ENCODE measurements around the gene PTK7.
A peak's percentile ranks its signal among the peaks of the same experiment; 100 is the strongest.
"Not testable (repeated sequence)": the region's sequence is repeated elsewhere in the genome, so short reads cannot be mapped to it uniquely, and the experiment has no call there.

Gene PTK7

GRCh38 chr6:43120101-43120763 lies 44.1 kb downstream of the PTK7 start:
- no peak for DNase-seq

DNA sequence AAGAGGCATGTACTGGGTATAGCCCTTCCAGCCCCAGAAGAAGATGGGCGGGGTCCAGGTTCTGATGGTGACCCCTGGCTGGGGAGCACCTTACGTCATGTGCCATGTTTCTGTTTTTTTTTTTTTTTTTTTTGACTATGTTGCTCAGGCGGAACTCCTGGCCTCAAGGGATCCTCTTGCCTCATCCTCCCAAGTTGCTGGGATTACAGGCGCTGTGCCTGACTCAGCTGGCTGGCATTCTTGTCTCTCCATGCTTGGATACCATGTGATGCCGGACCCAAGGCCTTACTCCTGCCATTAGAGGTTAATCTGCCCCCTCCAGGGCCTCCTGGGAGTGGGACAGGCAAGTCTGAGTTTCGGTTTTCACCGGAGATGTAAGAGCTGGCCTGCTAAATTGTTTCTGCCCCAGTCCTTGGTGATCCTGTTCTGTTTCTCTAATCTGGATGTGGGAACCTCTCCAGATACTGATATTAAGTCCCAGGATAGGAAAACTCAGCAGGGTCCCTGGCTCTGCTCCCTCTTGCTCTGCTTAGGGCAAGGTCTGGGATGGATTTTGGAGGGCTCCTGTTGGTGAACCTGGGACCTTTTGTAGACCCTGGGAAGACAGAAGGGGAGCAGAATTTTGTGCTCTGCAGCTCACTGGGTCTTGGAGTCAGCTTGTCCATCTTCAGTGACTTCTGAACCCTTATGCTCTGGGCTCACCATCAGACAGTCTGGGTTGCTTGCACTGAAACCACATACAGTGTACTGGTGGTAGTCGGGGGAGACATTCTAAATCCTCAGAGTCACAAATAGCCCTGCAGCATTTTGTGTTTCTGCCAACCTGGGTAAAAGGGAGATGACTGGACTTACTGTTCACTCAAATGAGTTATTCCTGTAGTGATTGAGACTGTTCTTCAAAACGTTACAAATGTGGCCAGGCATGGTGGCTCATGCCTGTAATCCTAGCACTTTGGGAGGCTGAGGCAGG lies 45.1 kb downstream of the PTK7 start:
- DNase-seq: no peak

GRCh38 chr6:43122146-43122545 lies 46.0 kb downstream of the PTK7 start:
- no peak for DNase-seq

DNA sequence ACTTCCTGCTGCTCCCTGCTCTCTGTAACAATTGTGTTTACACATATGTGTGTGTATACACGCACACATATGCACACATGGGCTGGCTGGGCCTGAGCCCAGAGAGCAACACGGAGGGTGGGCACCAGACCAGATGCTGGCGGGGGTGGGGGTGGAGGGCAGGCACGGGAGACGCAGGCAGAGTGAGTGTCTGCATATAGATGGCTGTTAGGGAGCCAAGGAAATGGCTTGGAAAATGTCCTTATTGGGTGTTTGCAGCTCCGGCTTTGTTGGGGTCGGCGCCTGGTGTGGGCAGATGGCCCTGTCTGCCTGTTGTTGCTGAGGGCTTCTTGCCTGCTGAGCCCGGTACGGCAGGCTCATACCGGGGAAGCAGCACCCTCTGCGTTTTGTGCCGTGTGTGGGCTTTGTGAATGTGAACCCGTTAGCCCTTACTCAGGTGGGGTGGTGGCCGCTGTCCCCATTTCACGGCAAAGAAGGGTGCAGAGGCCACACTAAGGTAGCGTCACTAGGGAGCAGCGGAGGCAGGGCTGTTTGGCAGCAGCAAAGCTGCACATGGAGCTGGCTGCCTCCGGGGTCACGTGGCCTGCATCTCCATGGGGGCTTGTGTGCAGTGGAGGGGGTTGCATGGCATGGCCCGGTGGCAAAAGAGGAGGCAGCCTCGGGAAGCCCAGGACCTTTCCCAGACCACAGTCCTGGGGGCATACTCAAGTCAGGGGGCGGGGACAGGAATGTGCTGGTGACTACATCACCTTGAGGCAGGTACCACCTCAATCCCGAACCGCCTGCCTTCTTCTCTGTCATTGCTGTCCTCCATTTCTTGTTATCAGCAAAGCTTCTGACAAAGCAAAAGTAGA lies 47.6 kb downstream of the PTK7 start:
- no peak for DNase-seq

GRCh38 chr6:43124481-43124880 lies 48.4 kb downstream of the PTK7 start:
- DNase-seq: no peak

- DNase-seq: no peak
These were observed 49.0 kb downstream of the PTK7 start for GRCh38 chr6:43125119-43125518.

DNA sequence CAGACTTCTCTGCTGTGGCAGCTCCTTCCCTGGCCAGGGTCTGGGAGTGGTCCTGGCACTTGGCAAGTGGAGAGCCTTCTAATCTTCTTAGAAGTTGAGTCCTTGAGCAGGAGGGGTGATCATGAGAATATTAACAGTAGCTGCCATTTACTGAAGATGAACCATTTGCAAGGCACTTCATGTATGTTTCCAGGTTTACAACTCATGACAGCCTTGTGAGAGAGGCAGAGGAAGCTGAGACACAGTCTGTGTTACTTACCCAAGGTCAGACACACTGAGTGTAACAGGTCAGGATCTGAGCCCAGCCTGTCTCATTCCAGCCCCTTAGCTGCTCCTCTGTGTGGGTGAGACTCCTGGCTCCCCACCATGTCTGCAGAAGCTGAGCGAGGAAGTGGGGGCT lies 49.4 kb downstream of the PTK7 start:
- no peak for DNase-seq

GRCh38 chr6:43127180-43127579 lies 51.1 kb downstream of the PTK7 start:
- no peak for DNase-seq

DNA sequence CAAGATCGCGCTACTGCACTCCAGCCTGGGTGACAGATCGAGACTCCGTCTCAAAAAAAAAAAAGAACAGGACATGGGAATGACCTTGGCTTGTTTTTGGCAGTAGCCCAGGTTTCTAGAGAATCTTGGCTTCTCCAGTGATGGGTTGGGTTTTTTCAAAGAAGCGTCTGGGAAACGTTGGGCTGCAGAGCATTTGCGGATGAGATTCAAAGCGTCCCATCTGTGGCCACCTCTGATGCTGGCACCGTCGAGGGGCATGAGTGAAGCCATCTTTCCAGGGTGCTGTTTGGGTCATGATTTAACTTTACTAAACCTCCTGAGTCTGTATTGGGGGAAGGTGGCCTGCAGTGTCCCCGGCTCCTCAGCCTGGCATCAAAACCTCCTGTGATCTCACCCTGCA lies 51.8 kb downstream of the PTK7 start:
- no peak for DNase-seq

DNA sequence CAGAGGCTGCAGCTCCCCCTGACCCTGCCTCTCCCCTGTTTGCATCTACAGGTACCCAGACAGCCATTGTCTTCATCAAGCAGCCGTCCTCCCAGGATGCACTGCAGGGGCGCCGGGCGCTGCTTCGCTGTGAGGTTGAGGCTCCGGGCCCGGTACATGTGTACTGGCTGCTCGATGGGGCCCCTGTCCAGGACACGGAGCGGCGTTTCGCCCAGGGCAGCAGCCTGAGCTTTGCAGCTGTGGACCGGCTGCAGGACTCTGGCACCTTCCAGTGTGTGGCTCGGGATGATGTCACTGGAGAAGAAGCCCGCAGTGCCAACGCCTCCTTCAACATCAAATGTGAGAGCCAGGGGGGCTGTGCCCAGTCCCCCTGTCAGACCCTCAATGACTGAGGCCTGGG lies 52.8 kb downstream of the PTK7 start:
- DNase-seq: no peak

GRCh38 chr6:43129434-43130194 lies 53.5 kb downstream of the PTK7 start:
- no peak for DNase-seq

DNA sequence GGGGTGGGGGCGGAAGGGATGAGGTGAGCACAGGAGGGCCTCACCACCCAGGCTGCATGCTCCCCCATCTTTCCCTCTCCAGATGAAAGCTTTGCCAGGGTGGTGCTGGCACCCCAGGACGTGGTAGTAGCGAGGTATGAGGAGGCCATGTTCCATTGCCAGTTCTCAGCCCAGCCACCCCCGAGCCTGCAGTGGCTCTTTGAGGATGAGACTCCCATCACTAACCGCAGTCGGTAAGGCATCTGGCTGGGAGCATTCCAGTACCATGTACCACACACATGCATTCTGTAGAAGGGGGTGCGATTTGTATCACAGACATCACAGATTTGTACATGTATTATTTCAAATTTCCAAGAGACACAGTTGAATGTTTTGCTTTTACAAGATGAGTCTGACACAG lies 54.3 kb downstream of the PTK7 start:
- no peak for DNase-seq

DNA sequence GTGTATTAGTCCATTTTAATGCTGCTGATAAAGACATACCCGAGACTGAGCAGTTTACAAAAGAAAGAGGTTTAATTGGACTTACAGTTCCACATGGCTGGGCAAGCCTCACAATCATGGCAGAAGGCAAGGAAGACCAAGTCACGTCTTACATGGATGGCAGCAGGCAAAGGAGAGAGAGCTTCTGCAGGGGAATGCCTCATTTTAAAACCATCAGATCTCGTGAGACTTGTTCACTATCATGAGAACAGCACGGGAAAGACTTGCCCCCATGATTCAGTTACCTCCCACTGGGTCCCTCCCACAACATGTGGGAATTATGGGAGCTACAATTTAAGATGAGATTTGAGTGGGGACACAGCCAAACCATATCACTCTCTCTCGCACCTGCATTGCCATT lies 55.3 kb downstream of the PTK7 start:
- not testable (repeated sequence) for DNase-seq

DNA sequence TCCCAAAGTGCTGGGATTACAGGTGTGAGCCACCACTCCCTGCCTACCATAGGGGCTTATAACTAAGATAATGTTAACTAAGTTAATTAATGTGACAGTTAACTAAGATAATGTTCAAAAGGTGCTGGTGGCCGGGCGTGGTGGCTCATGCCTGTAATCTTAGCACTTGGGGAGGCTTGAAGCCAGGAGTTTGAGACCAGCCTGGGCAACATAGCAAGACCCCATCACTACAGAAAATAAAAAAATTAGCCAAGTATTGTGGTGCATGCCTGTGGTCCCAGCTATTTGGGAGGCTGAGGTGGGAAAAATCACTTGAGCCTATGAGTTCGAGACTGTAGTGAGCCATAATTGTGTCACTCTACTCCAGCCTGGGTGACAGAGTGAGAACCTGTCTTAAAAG lies 62.2 kb downstream of the PTK7 start:
- DNase-seq: no peak

DNA sequence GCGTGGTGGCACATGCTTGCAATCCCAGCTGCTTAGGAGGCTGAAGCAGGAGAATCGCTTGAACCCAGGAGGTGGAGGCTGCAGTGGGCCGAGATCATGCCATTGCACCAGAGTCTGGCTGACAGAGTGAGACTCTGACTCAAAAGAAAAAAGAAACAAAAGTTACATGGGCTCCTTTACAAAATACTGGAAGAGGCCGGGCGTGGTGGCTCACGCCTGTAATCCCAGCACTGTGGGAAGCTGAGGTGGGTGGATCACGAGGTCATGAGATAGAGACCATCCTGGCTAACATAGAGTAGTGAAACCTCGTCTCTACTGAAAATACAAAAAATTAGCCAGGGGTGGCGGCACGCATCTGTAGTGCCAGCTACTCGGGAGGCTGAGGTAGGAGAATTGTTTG lies 63.9 kb downstream of the PTK7 start:
- not testable (repeated sequence) for DNase-seq

- DNase-seq: no peak
These were observed 65.5 kb downstream of the PTK7 start for GRCh38 chr6:43141644-43142043.

- peak in 1 of 4 experiments; percentile 6 for DNase-seq
These were observed 66.0 kb downstream of the PTK7 start for GRCh38 chr6:43142101-43142500.

DNA sequence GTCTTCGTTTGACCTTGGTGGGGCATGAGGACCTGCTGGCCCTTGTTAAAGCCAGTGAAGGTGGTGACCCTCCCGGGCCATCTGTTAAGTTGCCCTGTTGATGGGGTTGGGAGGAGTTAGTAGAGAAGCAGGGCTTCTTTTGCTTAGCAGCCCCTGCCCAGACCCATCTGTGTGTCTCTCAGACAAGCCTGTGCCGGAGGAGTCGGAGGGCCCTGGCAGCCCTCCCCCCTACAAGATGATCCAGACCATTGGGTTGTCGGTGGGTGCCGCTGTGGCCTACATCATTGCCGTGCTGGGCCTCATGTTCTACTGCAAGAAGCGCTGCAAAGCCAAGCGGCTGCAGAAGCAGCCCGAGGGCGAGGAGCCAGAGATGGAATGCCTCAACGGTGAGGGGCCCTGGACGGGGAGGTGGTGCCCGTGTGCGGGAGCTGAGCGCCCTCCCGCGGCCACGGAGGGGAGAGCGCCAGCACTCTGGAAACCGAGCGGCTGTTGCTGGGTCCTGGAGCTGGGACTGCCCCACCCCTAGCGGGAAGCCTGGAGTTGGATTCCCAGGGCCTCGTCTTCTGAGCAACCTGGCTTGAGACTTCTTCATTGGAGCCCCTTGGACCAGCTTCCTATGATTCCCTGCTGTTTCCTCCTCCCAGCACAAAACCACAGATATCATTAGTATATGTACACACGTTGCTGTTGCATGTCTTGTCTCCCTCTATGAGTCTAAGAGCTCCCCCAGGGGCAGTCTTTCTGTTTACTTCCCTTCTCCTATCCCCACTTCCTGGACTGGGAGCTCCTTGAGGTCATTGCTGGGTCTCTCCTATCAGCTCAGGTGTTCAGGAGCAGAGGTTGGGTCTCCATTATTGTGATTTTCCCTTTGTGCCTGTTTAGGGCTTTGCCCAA lies 67.4 kb downstream of the PTK7 start:
- peak; percentile 32 to 74 (median 53) for DNase-seq

DNA sequence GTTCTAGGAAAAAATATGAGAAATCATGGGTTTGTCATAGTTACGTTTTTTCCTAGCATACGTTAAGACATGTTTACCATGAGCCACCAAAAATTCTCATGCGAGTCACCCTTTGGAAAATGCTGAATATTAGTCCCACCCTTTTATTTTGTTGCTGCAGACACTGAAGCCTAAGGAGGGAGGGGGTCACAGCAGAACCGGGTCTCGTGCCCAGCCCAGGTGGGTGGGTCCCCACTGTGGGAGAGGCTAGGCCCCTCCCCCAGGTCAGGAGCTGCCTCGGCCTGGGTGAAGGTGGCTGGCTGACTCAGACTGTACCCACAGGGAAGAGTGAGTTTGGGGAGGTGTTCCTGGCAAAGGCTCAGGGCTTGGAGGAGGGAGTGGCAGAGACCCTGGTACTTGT lies 68.8 kb downstream of the PTK7 start:
- DNase-seq: no peak

GRCh38 chr6:43146261-43146660 lies 70.1 kb downstream of the PTK7 start:
- no peak for DNase-seq
